ENCODE measurements around the gene CFHR2.

Gene CFHR2

DNA sequence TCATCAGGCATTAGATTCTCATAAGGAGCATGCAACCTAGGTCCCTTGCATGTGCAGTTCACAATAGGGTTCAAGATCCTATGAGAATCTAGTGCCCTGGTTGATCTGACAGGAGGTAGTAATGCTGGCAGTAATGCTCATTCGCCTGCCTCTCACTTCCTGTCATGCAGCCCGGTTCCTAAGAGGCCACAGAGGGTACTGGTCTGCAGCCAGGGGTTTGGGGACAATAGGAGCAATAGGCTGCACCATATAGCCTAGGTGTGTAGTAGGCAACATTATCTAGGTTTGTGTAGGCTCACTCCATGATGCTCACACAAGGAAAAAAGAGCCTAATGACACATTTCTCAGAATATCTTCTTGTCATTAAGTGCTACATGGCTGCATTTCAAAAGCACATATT is 59.6 kb downstream of the CFHR2 start:
- no peak for DNase-seq

DNA sequence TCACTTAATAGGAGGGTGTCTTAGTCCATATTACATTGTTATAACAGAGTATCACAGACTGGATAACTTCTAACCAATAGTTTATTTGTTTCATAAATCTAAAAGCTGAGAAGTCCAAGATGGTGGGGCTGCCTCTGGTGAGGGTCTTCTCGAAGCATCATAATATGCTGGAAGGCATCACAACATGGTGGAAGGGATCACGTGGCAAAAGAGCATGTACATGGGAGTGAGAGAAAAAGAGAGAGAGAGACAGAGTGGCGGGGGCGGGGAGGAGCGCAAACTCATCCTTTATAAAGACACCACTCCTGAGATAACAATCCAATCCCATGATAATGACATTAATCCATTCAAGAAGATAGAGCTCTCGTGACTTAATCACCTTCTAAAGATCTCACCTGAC is 65.3 kb downstream of the CFHR2 start:
- DNase-seq: no peak

Measured in 8988T (cell line).